K562 (cell line): ENCODE results near the gene FAM131C. TPM values are rescaled to one million over a fixed set of nuclear protein-coding genes. Genes with fewer than 3 reads are reported as not detected.
A peak's percentile ranks its signal among the peaks of the same experiment; 100 is the strongest.

Source experiments
- C11orf30 ChIP-seq: fragments of 450-650 bp; IDR thresholded peaks from 2 replicates; pipeline ENCODE4 v1.6.1; 2016; ENCODE audit warnings: low read depth, mild to moderate bottlenecking
- CBFA2T3 ChIP-seq: fragments of 450-650 bp; IDR thresholded peaks from 2 replicates; pipeline ENCODE4 v1.6.1; 2017
- CCAR2 ChIP-seq: fragments of 200-400 bp; formaldehyde crosslinking; IDR thresholded peaks from 2 replicates; pipeline ENCODE4 v1.6.1; 2017; ENCODE audit warnings: mild to moderate bottlenecking, low read depth, low read length
- COPS2 ChIP-seq: fragments of 450-650 bp; conservative IDR thresholded peaks from 2 replicates; pipeline ENCODE4 v1.6.1; 2016; ENCODE audit warnings: mild to moderate bottlenecking, moderate library complexity
- E4F1 ChIP-seq: fragments of 250-450 bp; sonication (Bioruptor Pico); IDR thresholded peaks from 2 replicates; pipeline ENCODE4 v1.5.0; 2021; ENCODE audit warnings: mild to moderate bottlenecking, borderline replicate concordance
- HNRNPL ChIP-seq: fragments of 200-400 bp; formaldehyde crosslinking; IDR thresholded peaks from 2 replicates; pipeline ENCODE4 v1.6.1; 2017; ENCODE audit warnings: low read depth, mild to moderate bottlenecking, low read length
- JUN ChIP-seq, 2 experiments: sonication (generic) in 1 of 2; formaldehyde crosslinking in 1 of 2; IDR thresholded peaks; 2 replicates each; pipeline versions ENCODE4 v1.6.1 to v1.8.0; 2012 to 2022; ENCODE audit warnings: borderline replicate concordance in 2 of 2, mild to moderate bottlenecking in 2 of 2, improper control_type of control experiment in 1 of 2, low read depth in 1 of 2, low read length in 1 of 2, missing genetic modification reagents in 1 of 2
- MEIS2 ChIP-seq: fragments of 450-650 bp; IDR thresholded peaks from 2 replicates; pipeline ENCODE4 v1.6.1; 2014; ENCODE audit warnings: mild to moderate bottlenecking; ENCODE audit not compliant: partially characterized antibody
- MYNN ChIP-seq, 2 experiments: sonication (generic); formaldehyde crosslinking in 1 of 2; IDR thresholded peaks; 2 replicates each; pipeline versions ENCODE4 v1.5.0 to v1.6.1; 2016 to 2020; ENCODE audit warnings: antibody characterized with exemption in 1 of 2, missing genetic modification reagents in 1 of 2
- NR0B1 ChIP-seq: fragments of 450-650 bp; IDR thresholded peaks from one replicate; pipeline ENCODE4 v1.6.1; 2018; ENCODE audit warnings: mild to moderate bottlenecking, moderate library complexity; ENCODE audit not compliant: partially characterized antibody
- PCBP2 ChIP-seq: fragments of 200-400 bp; formaldehyde crosslinking; IDR thresholded peaks from 2 replicates; pipeline ENCODE4 v1.6.1; 2018; ENCODE audit warnings: low read length, low read depth, mild to moderate bottlenecking, moderate library complexity; ENCODE audit not compliant: poor library complexity, severe bottlenecking
- POLR2B ChIP-seq: fragments of 450-650 bp; IDR thresholded peaks from 2 replicates; pipeline ENCODE4 v1.6.1; 2018; ENCODE audit warnings: low read depth; ENCODE audit not compliant: partially characterized antibody
- SAFB2 ChIP-seq: fragments of 200-400 bp; formaldehyde crosslinking; IDR thresholded peaks from 2 replicates; pipeline ENCODE4 v1.6.1; 2018; ENCODE audit warnings: borderline replicate concordance, low read length, low read depth, moderate library complexity; ENCODE audit not compliant: severe bottlenecking
- TAF15 ChIP-seq: fragments of 200-400 bp; formaldehyde crosslinking; IDR thresholded peaks from 2 replicates; pipeline ENCODE4 v1.6.1; 2017; ENCODE audit warnings: mild to moderate bottlenecking, low read depth, low read length, moderate library complexity
- VEZF1 ChIP-seq: fragments of 200-800 bp; sonication (Bioruptor generic); IDR thresholded peaks from 2 replicates; pipeline ENCODE4 v1.6.1; 2017; ENCODE audit warnings: missing genetic modification characterization, missing compliant biosample characterization
- YY1 ChIP-seq, 3 experiments: IDR thresholded peaks; 2 replicates each; pipeline ENCODE4 v1.6.1; 2011; ENCODE audit warnings: low read length in 2 of 3, mild to moderate bottlenecking in 2 of 3, moderate library complexity in 2 of 3, borderline replicate concordance in 1 of 3, control low read depth in 1 of 3, low read depth in 1 of 3; ENCODE audit not compliant: insufficient read depth in 3 of 3, insufficient replicate concordance in 2 of 3, control insufficient read depth in 1 of 3, insufficient read length in 1 of 3; ENCODE audit errors: extremely low read depth in 1 of 3
- ZBED1 ChIP-seq: IDR thresholded peaks from 2 replicates; pipeline ENCODE4 v1.6.1; 2014
- ZKSCAN1 ChIP-seq: fragments of 150-350 bp; IDR thresholded peaks from 2 replicates; pipeline ENCODE4 v1.6.1; 2016; ENCODE audit warnings: low read depth, low read length
- ZNF121 ChIP-seq: sonication (generic); formaldehyde crosslinking; conservative IDR thresholded peaks from 2 replicates; pipeline ENCODE4 v1.8.0; 2022; ENCODE audit warnings: missing genetic modification reagents
- ZNF561 ChIP-seq: fragments of 450-650 bp; formaldehyde crosslinking; conservative IDR thresholded peaks from 2 replicates; pipeline ENCODE4 v1.4.0; 2020; ENCODE audit warnings: mild to moderate bottlenecking, moderate library complexity
- polyA plus RNA-seq, 8 experiments: library from polyadenylated mRNA; depleted of rRNA in 4 of 8; stranded (reverse) in 5 of 8; unstranded in 3 of 8; fragments of >200 nt; fragmentation: Nextera tagmentation in 2 of 8; fragmentation: Illumina TruSeq in 1 of 8; extraction: Ambion mirVana in 2 of 8; extraction: Trizol in 1 of 8; gene quantifications; 2 replicates each; pipeline versions ENCODE4 v1.2.1 to v1.2.3, GENCODE V29; 2011 to 2014; ENCODE audit warnings: inconsistent platforms in 1 of 8, missing spikeins in 1 of 8
- total RNA-seq, 7 experiments: library from RNA; depleted of rRNA in 6 of 7; stranded (reverse); fragments of >200 nt in 6 of 7; fragmentation: Illumina TruSeq in 2 of 7; extraction: Trizol in 2 of 7; gene quantifications; 2 replicates each; pipeline versions ENCODE4 v1.2.1 to v1.2.3, GENCODE V29; 2011 to 2021; ENCODE audit warnings: low replicate concordance in 1 of 7

Gene FAM131C
- total and polyA plus RNA-seq, 9 of the 15 experiments (the other 6 are each of a cell fraction or from before 2014, with no cell fraction given): 0.10 to 0.29 (median 0.16) TPM; not detected in 6

- no peak for TF ChIP-seq ZKSCAN1
- no peak for TF ChIP-seq MYNN (IDR thresholded peaks at IDR 0.05)
- no peak for TF ChIP-seq MYNN (CRISPR knock-in tag; IDR thresholded peaks at IDR 0.05)
- no peak for TF ChIP-seq CCAR2
- no peak for TF ChIP-seq JUN (IDR thresholded peaks at IDR 0.05; ENCODE audit: borderline replicate concordance, low read depth, low read length)
- no peak for TF ChIP-seq JUN (CRISPR knock-in tag; IDR thresholded peaks at IDR 0.05; ENCODE audit: borderline replicate concordance)
- no peak for TF ChIP-seq NR0B1
- TF ChIP-seq SAFB2: no peak
- peak; percentile 28 for TF ChIP-seq MEIS2
- TF ChIP-seq ZNF561: no peak
- TF ChIP-seq HNRNPL: no peak
- TF ChIP-seq YY1 (IDR thresholded peaks at IDR 0.05; ENCODE audit: borderline replicate concordance in 1 of 3, control insufficient read depth in 1 of 3, extremely low read depth in 1 of 3, insufficient read depth in 3 of 3, insufficient read length in 1 of 3, insufficient replicate concordance in 2 of 3, low read depth in 1 of 3, low read length in 2 of 3): peak in 2 of 3 experiments; percentile 15 to 65
- TF ChIP-seq COPS2: no peak
- no peak for TF ChIP-seq E4F1 (CRISPR knock-in tag)
- TF ChIP-seq ZNF121 (CRISPR knock-in tag): no peak
- no peak for TF ChIP-seq POLR2B
- TF ChIP-seq VEZF1 (CRISPR knock-in tag): peak; percentile 43; the same call in 1 of the 2 replicates
- TF ChIP-seq PCBP2: no peak
- TF ChIP-seq ZBED1: no peak
- TF ChIP-seq C11orf30: no peak
- TF ChIP-seq TAF15: no peak
- TF ChIP-seq CBFA2T3: 0 out of 2 replicates have a peak, but pooled peaks have one; percentile 4
These were observed 6.2 kb downstream of the FAM131C start (continued) for GRCh38 chr1:16067127-16067768.
